HG03469 (cell line): Measurements from ENCODE around the gene FOXJ3.

Experiments
- ATAC-seq: cut with Tn5 transposase; IDR thresholded peaks from one replicate; pipeline ENCODE4 v1.9.1; 2021; ENCODE audit warnings: mild to moderate bottlenecking, moderate library complexity, moderate number of reproducible peaks; ENCODE audit not compliant: unreplicated experiment

Gene FOXJ3

GRCh38 chr1:42171679-42172266 lies 163.3 kb downstream of the FOXJ3 start:
- ATAC-seq: no peak

GRCh38 chr1:42170779-42171621 lies 164.0 kb downstream of the FOXJ3 start:
- ATAC-seq: no peak

- no peak for ATAC-seq
These were observed 166.3 kb downstream of the FOXJ3 start for GRCh38 chr1:42168763-42169162.

- no peak for ATAC-seq
These were observed 166.7 kb downstream of the FOXJ3 start for GRCh38 chr1:42168391-42168670.

- ATAC-seq: no peak
These were observed 167.2 kb downstream of the FOXJ3 start for GRCh38 chr1:42167611-42168390.

- ATAC-seq: no peak
These were observed 169.4 kb downstream of the FOXJ3 start for GRCh38 chr1:42165511-42166210.

GRCh38 chr1:42164551-42165420 lies 170.2 kb downstream of the FOXJ3 start, which contains the start of gene GUCA2A:
Gene GUCA2A (minus strand): TSS chr1:42164745. CDS start chr1:42164712, 33 bp downstream.
- no peak for ATAC-seq

GRCh38 chr1:42163536-42164503 lies 171.2 kb downstream of the FOXJ3 start:
- no peak for ATAC-seq

GRCh38 chr1:42163114-42163513 lies 171.9 kb downstream of the FOXJ3 start:
- no peak for ATAC-seq

GRCh38 chr1:42162181-42162580 lies 172.9 kb downstream of the FOXJ3 start:
- no peak for ATAC-seq

GRCh38 chr1:42158189-42158588 lies 176.8 kb downstream of the FOXJ3 start:
- ATAC-seq: no peak

- ATAC-seq: no peak
These were observed 177.4 kb downstream of the FOXJ3 start for GRCh38 chr1:42157667-42158066.

GRCh38 chr1:42155362-42155761 lies 179.7 kb downstream of the FOXJ3 start:
- ATAC-seq: no peak

GRCh38 chr1:42154685-42155084 lies 180.3 kb downstream of the FOXJ3 start:
- no peak for ATAC-seq

- no peak for ATAC-seq
These were observed 181.4 kb downstream of the FOXJ3 start for GRCh38 chr1:42153624-42154023.

- no peak for ATAC-seq
These were observed 182.0 kb downstream of the FOXJ3 start, which contains the start of gene GUCA2B for GRCh38 chr1:42152907-42153600. Gene GUCA2B (plus strand): TSS chr1:42153410. CDS start chr1:42153451, 41 bp downstream.

GRCh38 chr1:42152119-42152518 lies 182.9 kb downstream of the FOXJ3 start:
- no peak for ATAC-seq

GRCh38 chr1:42150651-42151050 lies 184.4 kb downstream of the FOXJ3 start:
- ATAC-seq: no peak
